BE2C (cell line): ENCODE results near the gene PPM1N.

Source experiments
- DNase-seq: peaks from one replicate; pipeline ENCODE4 v3.0.0-alpha.2; 2020
- H3K27me3 ChIP-seq: fragments of 250-450 bp; sonication (Bioruptor Pico); 2 replicates; pipeline ENCODE4 v1.5.1; 2020; ENCODE audit warnings: mild to moderate bottlenecking
- H3K36me3 ChIP-seq: fragments of 250-450 bp; sonication (Bioruptor Pico); 2 replicates; pipeline ENCODE4 v1.5.1; 2020; ENCODE audit warnings: mild to moderate bottlenecking
- H3K4me1 ChIP-seq: fragments of 250-450 bp; sonication (Bioruptor Pico); 2 replicates; pipeline ENCODE4 v1.5.1; 2020
- H3K4me3 ChIP-seq: 2 replicates; pipeline ENCODE4 v1.5.1; 2011; ENCODE audit warnings: low read depth, low read length
- H3K9me3 ChIP-seq: fragments of 250-450 bp; sonication (Bioruptor Pico); 2 replicates; pipeline ENCODE4 v1.5.1; 2020
- TF ChIP-seq, protein P1 (sequence below): IDR thresholded peaks from 2 replicates; pipeline ENCODE4 v1.5.1; 2012; ENCODE audit warnings: mild to moderate bottlenecking, low read depth, low read length

PPM1N gene

DNA sequence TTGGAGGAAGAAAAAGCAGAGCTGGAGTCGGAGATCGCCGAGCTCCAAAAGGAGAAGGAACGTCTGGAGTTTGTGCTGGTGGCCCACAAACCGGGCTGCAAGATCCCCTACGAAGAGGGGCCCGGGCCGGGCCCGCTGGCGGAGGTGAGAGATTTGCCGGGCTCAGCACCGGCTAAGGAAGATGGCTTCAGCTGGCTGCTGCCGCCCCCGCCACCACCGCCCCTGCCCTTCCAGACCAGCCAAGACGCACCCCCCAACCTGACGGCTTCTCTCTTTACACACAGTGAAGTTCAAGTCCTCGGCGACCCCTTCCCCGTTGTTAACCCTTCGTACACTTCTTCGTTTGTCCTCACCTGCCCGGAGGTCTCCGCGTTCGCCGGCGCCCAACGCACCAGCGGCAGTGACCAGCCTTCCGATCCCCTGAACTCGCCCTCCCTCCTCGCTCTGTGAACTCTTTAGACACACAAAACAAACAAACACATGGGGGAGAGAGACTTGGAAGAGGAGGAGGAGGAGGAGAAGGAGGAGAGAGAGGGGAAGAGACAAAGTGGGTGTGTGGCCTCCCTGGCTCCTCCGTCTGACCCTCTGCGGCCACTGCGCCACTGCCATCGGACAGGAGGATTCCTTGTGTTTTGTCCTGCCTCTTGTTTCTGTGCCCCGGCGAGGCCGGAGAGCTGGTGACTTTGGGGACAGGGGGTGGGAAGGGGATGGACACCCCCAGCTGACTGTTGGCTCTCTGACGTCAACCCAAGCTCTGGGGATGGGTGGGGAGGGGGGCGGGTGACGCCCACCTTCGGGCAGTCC, 25.5 kb upstream of the PPM1N start:
- Histone ChIP-seq H3K36me3 (no peaks in the 10 kb centered on the region), H3K9me3 (no peaks in the 10 kb centered on the region), H3K27me3 (peaks cover 35% of the 10 kb centered on the region), H3K4me1 (no peaks in the 10 kb centered on the region; the same call in 1 of the 2 replicates), H3K4me3 (no peak overlapping the region)
- TF ChIP-seq, protein P1, sequence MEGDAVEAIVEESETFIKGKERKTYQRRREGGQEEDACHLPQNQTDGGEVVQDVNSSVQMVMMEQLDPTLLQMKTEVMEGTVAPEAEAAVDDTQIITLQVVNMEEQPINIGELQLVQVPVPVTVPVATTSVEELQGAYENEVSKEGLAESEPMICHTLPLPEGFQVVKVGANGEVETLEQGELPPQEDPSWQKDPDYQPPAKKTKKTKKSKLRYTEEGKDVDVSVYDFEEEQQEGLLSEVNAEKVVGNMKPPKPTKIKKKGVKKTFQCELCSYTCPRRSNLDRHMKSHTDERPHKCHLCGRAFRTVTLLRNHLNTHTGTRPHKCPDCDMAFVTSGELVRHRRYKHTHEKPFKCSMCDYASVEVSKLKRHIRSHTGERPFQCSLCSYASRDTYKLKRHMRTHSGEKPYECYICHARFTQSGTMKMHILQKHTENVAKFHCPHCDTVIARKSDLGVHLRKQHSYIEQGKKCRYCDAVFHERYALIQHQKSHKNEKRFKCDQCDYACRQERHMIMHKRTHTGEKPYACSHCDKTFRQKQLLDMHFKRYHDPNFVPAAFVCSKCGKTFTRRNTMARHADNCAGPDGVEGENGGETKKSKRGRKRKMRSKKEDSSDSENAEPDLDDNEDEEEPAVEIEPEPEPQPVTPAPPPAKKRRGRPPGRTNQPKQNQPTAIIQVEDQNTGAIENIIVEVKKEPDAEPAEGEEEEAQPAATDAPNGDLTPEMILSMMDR = no peak
- no peak for DNase-seq

DNA sequence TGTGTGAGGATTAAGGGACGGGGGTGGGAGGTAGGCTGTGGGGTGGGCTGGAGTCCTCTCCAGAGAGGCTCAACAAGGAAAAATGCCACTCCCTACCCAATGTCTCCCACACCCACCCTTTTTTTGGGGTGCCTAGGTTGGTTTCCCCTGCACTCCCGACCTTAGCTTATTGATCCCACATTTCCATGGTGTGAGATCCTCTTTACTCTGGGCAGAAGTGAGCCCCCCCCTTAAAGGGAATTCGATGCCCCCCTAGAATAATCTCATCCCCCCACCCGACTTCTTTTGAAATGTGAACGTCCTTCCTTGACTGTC, 24.9 kb upstream of the PPM1N start:
- no peaks in the 10 kb centered on the region for H3K9me3 ChIP-seq
- H3K36me3 ChIP-seq = no peaks in the 10 kb centered on the region
- peaks cover 3% of the 10 kb centered on the region; the same call in 1 of the 2 replicates for H3K4me1 ChIP-seq
- TF ChIP-seq, protein P1 = no peak
- no peak for DNase-seq
- H3K27me3 ChIP-seq = peaks cover 35% of the 10 kb centered on the region
- no peak overlapping the region for H3K4me3 ChIP-seq

DNA sequence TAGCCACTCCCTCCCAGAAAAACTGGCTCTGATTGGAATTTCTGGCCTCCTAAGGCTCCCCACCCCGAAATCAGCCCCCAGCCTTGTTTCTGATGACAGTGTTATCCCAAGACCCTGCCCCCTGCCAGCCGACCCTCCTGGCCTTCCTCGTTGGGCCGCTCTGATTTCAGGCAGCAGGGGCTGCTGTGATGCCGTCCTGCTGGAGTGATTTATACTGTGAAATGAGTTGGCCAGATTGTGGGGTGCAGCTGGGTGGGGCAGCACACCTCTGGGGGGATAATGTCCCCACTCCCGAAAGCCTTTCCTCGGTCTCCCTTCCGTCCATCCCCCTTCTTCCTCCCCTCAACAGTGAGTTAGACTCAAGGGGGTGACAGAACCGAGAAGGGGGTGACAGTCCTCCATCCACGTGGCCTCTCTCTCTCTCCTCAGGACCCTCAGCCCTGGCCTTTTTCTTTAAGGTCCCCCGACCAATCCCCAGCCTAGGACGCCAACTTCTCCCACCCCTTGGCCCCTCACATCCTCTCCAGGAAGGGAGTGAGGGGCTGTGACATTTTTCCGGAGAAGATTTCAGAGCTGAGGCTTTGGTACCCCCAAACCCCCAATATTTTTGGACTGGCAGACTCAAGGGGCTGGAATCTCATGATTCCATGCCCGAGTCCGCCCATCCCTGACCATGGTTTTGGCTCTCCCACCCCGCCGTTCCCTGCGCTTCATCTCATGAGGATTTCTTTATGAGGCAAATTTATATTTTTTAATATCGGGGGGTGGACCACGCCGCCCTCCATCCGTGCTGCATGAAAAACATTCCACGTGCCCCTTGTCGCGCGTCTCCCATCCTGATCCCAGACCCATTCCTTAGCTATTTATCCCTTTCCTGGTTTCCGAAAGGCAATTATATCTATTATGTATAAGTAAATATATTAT, 24.3 kb upstream of the PPM1N start:
- Histone ChIP-seq H3K9me3 (no peaks in the 10 kb centered on the region), H3K36me3 (no peaks in the 10 kb centered on the region), H3K4me1 (peaks cover 3% of the 10 kb centered on the region; the same call in 1 of the 2 replicates), H3K4me3 (no peak overlapping the region), H3K27me3 (peaks cover 35% of the 10 kb centered on the region)
- TF ChIP-seq, protein P1 = no peak
- DNase-seq = no peak

DNA sequence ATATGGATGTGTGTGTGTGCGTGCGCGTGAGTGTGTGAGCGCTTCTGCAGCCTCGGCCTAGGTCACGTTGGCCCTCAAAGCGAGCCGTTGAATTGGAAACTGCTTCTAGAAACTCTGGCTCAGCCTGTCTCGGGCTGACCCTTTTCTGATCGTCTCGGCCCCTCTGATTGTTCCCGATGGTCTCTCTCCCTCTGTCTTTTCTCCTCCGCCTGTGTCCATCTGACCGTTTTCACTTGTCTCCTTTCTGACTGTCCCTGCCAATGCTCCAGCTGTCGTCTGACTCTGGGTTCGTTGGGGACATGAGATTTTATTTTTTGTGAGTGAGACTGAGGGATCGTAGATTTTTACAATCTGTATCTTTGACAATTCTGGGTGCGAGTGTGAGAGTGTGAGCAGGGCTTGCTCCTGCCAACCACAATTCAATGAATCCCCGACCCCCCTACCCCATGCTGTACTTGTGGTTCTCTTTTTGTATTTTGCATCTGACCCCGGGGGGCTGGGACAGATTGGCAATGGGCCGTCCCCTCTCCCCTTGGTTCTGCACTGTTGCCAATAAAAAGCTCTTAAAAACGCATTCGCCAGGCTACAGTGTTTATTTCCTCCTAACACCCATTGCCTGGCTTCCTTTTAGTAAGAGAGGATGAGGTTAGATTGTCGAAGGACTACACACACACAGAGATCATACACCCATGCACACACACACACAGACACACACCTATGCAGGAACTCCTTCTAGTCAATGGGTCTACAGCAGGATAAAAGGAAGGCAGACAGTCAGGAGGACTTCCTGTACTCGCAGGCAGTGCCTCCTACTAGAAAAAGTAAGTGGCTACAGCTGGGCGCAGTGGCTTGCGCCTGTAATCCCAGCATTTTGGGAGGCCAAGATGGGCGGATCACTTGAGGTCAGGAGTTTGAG, 23.4 kb upstream of the PPM1N start:
- no peak for DNase-seq
- Histone ChIP-seq H3K9me3 (no peaks in the 10 kb centered on the region), H3K27me3 (peaks cover 35% of the 10 kb centered on the region), H3K4me3 (no peak overlapping the region), H3K4me1 (peaks cover 3% of the 10 kb centered on the region; the same call in 1 of the 2 replicates), H3K36me3 (no peaks in the 10 kb centered on the region)
- TF ChIP-seq, protein P1 = no peak

DNA sequence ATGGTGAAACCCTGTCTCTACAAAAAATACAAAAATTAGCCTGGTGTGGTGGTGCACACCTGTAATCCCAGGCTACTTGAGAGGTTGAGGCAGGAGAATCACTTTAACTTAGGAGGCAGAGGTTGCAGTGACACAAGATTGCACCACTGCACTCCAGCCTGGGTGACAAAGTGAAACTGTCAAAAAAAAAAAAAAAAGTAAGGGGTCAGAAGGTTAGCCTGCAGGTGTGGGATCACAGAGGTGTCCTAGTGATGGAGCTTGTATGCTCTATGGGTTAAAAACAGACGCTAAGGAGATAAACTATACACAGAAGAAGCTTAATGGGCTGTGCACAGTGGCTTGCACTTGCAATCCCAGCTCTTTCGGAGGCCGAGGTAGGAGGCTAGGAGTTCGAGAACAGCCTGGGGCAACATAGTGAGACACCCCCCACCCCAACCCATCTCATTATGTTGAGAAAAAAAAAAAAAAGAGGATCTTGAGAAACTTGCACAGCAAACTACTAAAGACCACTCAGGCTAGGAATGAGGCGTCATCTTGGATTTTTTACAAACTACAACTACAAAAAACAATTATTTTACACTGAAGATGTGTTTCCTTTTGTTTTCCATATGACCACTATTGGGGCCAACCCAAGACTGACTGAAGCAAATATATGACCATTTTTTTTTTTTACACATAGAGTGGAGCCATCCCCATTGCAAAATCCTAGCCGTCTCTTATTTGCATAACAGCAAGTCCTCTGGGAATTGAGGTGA, 22.5 kb upstream of the PPM1N start:
- DNase-seq = no peak
- H3K36me3 ChIP-seq = no peaks in the 10 kb centered on the region
- peaks cover 35% of the 10 kb centered on the region for H3K27me3 ChIP-seq
- TF ChIP-seq, protein P1 = no peak
- H3K4me1 ChIP-seq = peaks cover 3% of the 10 kb centered on the region; the same call in 1 of the 2 replicates
- no peaks in the 10 kb centered on the region for H3K9me3 ChIP-seq
- no peak overlapping the region for H3K4me3 ChIP-seq
